Prostate gland (tissue), 2 donors: ENCODE data around the gene TICAM1.

ENCODE experiments used
- CTCF ChIP-seq, 4 experiments: fragments of 200-600 bp in 2 of 4; fragments of 450-650 bp in 2 of 4; sonication (generic) in 2 of 4; IDR thresholded peaks; 1 replicate in 3 of 4; 2 replicates in 1 of 4; pipeline ENCODE4 v1.5.1; 2016 to 2019; ENCODE audit warnings: antibody characterized with exemption in 4 of 4, mild to moderate bottlenecking in 2 of 4, moderate library complexity in 2 of 4
- POLR2AphosphoS5 ChIP-seq: sonication (generic); formaldehyde crosslinking; IDR thresholded peaks from one replicate; pipeline ENCODE4 v1.6.1; 2017; ENCODE audit warnings: antibody characterized with exemption

GRCh38 chr19:4775627-4776152, 55.8 kb downstream of the TICAM1 start:
- TF ChIP-seq CTCF (IDR thresholded peaks at IDR 0.05) (no peak), POLR2AphosphoS5 (no peak)
